Right atrium auricular region (tissue), 2 donors: ENCODE measurements around the gene BANP. TPM values are rescaled to one million over a fixed set of nuclear protein-coding genes. Genes with fewer than 3 reads are reported as not detected.
"Not testable (repeated sequence)": the region's sequence is repeated elsewhere in the genome, so short reads cannot be mapped to it uniquely, and the experiment has no call there.

Experiments used
- DNase-seq: peaks from one replicate; pipeline ENCODE4 v3.0.0-alpha.2; 2019; ENCODE audit warnings: low spot score
- H3K27ac ChIP-seq, 2 donors: fragments of 200-600 bp; sonication (generic); 1 replicate in 1 of 2; 2 replicates in 1 of 2; pipeline ENCODE4 v1.5.1; 2016 to 2019
- H3K27me3 ChIP-seq, 2 donors: fragments of 200-600 bp; sonication (generic); one replicate each; pipeline versions ENCODE4 v1.5.1 to v1.6.0; 2017 to 2019
- H3K36me3 ChIP-seq: fragments of 200-600 bp; sonication (generic); one replicate; pipeline ENCODE4 v1.5.1; 2016
- H3K4me1 ChIP-seq, 2 donors: fragments of 200-600 bp; sonication (generic); one replicate each; pipeline versions ENCODE4 v1.5.1 to v1.6.0; 2017 to 2019
- H3K4me3 ChIP-seq, 2 donors: fragments of 200-600 bp; sonication (generic); 1 replicate in 1 of 2; 2 replicates in 1 of 2; pipeline ENCODE4 v1.5.1; 2017 to 2019; ENCODE audit warnings: mild to moderate bottlenecking in 1 of 2, moderate library complexity in 1 of 2
- H3K9me3 ChIP-seq, 2 donors: fragments of 200-600 bp; sonication (generic); one replicate each; pipeline ENCODE4 v1.5.1; 2019
- CTCF ChIP-seq, 2 donors: fragments of 200-600 bp; sonication (generic); IDR thresholded peaks; one replicate each; pipeline ENCODE4 v1.5.1; 2019; ENCODE audit warnings: antibody characterized with exemption in 2 of 2
- total RNA-seq, 2 donors: library from RNA; depleted of rRNA; stranded (reverse); fragments of >200 nt; gene quantifications; one replicate each; pipeline ENCODE4 v1.1.0, GENCODE V29; 2016

BANP gene
- total RNA-seq, 2 donors from 2014 or later: 10.4 to 14.4 TPM

- no peak for DNase-seq
- no peak overlapping the region for H3K27ac ChIP-seq
- no peaks in the 10 kb centered on the region for H3K9me3 ChIP-seq
- no peak for TF ChIP-seq CTCF (IDR thresholded peaks at IDR 0.05)
- H3K4me3 ChIP-seq: no peak overlapping the region
- no peaks in the 10 kb centered on the region for H3K36me3 ChIP-seq
- H3K27me3 ChIP-seq: no peaks in the 10 kb centered on the region
- H3K4me1 ChIP-seq: no peaks in the 10 kb centered on the region
These were observed 169.6 kb downstream of the BANP start for GRCh38 chr16:88120812-88121211.

GRCh38 chr16:88121391-88121790 is 170.2 kb downstream of the BANP start:
- DNase-seq, H3K9me3 ChIP-seq: not testable (repeated sequence)

DNA sequence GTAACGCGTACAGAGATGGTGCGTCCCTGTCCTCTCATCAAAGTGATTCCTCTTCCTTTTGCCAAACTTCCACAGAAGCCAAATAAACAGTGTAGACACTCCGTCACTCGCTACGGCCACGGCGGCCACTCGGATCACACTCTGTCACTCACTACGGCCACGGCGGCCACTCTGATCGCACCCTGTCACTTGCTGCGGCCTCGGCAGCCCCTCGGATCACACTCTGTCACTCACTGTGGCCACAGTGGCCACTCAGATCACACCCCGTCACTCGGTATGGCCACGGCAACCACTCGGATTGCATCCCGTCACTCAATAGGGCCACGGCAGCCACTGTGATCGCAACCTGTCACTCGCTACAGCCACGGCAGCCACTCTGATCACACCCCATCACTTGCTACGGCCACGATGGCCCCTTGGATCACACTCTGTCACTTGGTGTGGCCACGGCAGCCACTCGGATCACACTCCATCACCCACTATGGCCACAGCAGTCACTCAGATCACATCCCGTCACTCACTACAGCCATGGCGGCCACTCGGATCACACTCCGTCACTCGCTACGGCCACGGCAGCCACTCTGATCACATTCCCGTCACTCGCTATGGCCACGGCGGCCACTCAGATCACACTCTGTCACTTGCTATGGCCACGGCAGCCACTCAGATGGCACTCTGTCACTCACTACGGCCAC is 170.8 kb downstream of the BANP start:
- Histone ChIP-seq H3K36me3 (no peaks in the 10 kb centered on the region), H3K27me3 (no peaks in the 10 kb centered on the region), H3K4me3 (no peak overlapping the region), H3K27ac (no peak overlapping the region), H3K9me3 (no peaks in the 10 kb centered on the region), H3K4me1 (no peaks in the 10 kb centered on the region)
- DNase-seq: no peak
- no peak for TF ChIP-seq CTCF (IDR thresholded peaks at IDR 0.05)

More at GRCh38 chr16:88121391-88121790, 170.2 kb downstream of the BANP start:
- not testable (repeated sequence) for H3K4me3 ChIP-seq, H3K36me3 ChIP-seq, H3K4me1 ChIP-seq, H3K27ac ChIP-seq, H3K27me3 ChIP-seq

Other genes starting within 250 kb of the BANP start
- gene KLHDC4, start 185.4 kb upstream of the BANP start, total RNA-seq: 10 to 100 TPM; 11.8 to 12.6 TPM
- gene SLC7A5, start 81.9 kb upstream of the BANP start, total RNA-seq: 10 to 100 TPM in 1 of 2 donors, 1 to 10 TPM in 1; 5.8 to 12.8 TPM
- not detected for gene CA5A, start 14.9 kb upstream of the BANP start, total RNA-seq